Heart left ventricle (tissue), 16 donors: ENCODE data around the gene LTF. TPM values are rescaled to one million over a fixed set of nuclear protein-coding genes. Genes with fewer than 3 reads are reported as not detected.
"Not testable (repeated sequence)": the region's sequence is repeated elsewhere in the genome, so short reads cannot be mapped to it uniquely, and the experiment has no call there.

Experiments
- ATAC-seq, 4 donors: fragments of 200-7000 bp; cut with Tn5 transposase; one replicate each; pipeline ENCODE4 v1.9.1; 2020 to 2022; ENCODE audit warnings: moderate library complexity in 4 of 4, mild to moderate bottlenecking in 3 of 4, moderate number of reproducible peaks in 1 of 4
- DNase-seq, 5 donors: peaks; one replicate each; pipeline ENCODE4 v3.0.0-alpha.2; 2020
- H3K27ac ChIP-seq, 12 donors: fragments of 200-600 bp; sonication (generic) in 4 of 12; one replicate each; pipeline versions ENCODE4 v1.5.0 to v1.8.0; 2016 to 2022; ENCODE audit warnings: mild to moderate bottlenecking in 2 of 12
- H3K27me3 ChIP-seq, 9 donors: fragments of 200-600 bp; sonication (generic) in 2 of 9; one replicate each; pipeline versions ENCODE4 v1.5.1 to v1.8.0; 2016 to 2022; ENCODE audit warnings: mild to moderate bottlenecking in 3 of 9
- H3K36me3 ChIP-seq, 9 donors: fragments of 200-600 bp; sonication (generic) in 2 of 9; one replicate each; pipeline versions ENCODE4 v1.5.0 to v1.8.0; 2018 to 2022; ENCODE audit warnings: mild to moderate bottlenecking in 2 of 9
- H3K4me1 ChIP-seq, 12 donors: fragments of 200-600 bp; sonication (generic) in 4 of 12; one replicate each; pipeline versions ENCODE4 v1.5.0 to v1.8.0; 2016 to 2022; ENCODE audit warnings: mild to moderate bottlenecking in 3 of 12
- H3K4me3 ChIP-seq, 12 donors: fragments of 200-600 bp; sonication (generic) in 4 of 12; one replicate each; pipeline versions ENCODE4 v1.5.0 to v1.8.0; 2017 to 2022; ENCODE audit warnings: mild to moderate bottlenecking in 9 of 12, moderate library complexity in 4 of 12
- H3K9me3 ChIP-seq, 12 donors: fragments of 200-600 bp; sonication (generic) in 4 of 12; one replicate each; pipeline versions ENCODE4 v1.5.0 to v1.8.0; 2016 to 2022; ENCODE audit warnings: mild to moderate bottlenecking in 1 of 12
- POLR2A ChIP-seq, 2 donors: fragments of 450-650 bp; IDR thresholded peaks; one replicate each; pipeline ENCODE4 v1.6.1; 2017; ENCODE audit warnings: antibody characterized with exemption in 2 of 2, mild to moderate bottlenecking in 2 of 2, moderate library complexity in 2 of 2
- WGBS, 4 donors: extraction: QIAGEN DNeasy Blood & Tissue Kit in 2 of 4; methylation state at CpG; one replicate each; pipeline versions ENCODE4 v1.1.5 to v1.1.7; 2013 to 2018; 5-methylcytosine and 5-hydroxymethylcytosine counted together
- intact Hi-C, 10 donors: fragments of 100-400 bp; cut with DNase I; formaldehyde crosslinking; loops; one replicate each; pipeline versions ENCODE4 v1.11.1 to v1.14.2; 2022
- polyA plus RNA-seq, 2 donors: library from polyadenylated mRNA; stranded (reverse); fragments of 200-250 nt; gene quantifications; one replicate each; pipeline ENCODE4 v1.2.3, GENCODE V29; 2013
- total RNA-seq, 9 donors: library from RNA; depleted of rRNA in 2 of 9; stranded (reverse); fragments of >200 nt in 2 of 9; fragmentation: NEBNext Ultra II Directional in 3 of 9; extraction: Animal tissue kit (Norgen Biotek cat#: 25700) in 3 of 9; gene quantifications; one replicate each; pipeline versions ENCODE4 v1.1.0 to v1.2.4, GENCODE V29; 2016 to 2023
- TF ChIP-seq, protein P1 (sequence below), 12 donors: fragments of 200-600 bp; sonication (generic) in 4 of 12; IDR thresholded peaks; one replicate each; pipeline versions ENCODE4 v1.5.0 to v1.8.0; 2018 to 2022; ENCODE audit warnings: antibody characterized with exemption in 12 of 12, mild to moderate bottlenecking in 5 of 12
- donor health status: ischemic (EF 13 %, LVEDD 7.1; RV severe dilation, severe dysfunction).
- donor health status: healthy with polysubstance abuse.
- donor health status: DM: no; HTN: yes; CAD: no.
- donor health status: DM: no; HTN: no; CAD: no.
- donor health status: ischemic (EF 25% LVEDD 6.9; RV normal size, moderate dysfunction).
- donor health status: ischemic (EF 25% LVEDD 5.7; RV mildly dilated, moderate dysfunction).
- donor health status: healthy.
- donor health status: DM: yes; HTN: yes; CAD: no.
- donor health status: ischemic (EF 35%, LVEDD 5.7; RV mildly dilated, moderate dysfunction).
- donor health status: nonischemic (EF 11% LVEDD 7.7; RV severe dilation, severe dysfunction).
- donor health status: DM: yes; HTN: yes; CAD: no.
- donor health status: PGD.
- donor health status: ischemic (EF 29% LVEDD 5.4; RV normal size, mild dysfunction).
- donor health status: nonischemic (EF 23%, LVEDD 6.1; RV moderate dilation, normal function).

The LTF gene
- total and polyA plus RNA-seq, 11 donors, result 1.6 to 10.6 (median 3.0) TPM

DNA sequence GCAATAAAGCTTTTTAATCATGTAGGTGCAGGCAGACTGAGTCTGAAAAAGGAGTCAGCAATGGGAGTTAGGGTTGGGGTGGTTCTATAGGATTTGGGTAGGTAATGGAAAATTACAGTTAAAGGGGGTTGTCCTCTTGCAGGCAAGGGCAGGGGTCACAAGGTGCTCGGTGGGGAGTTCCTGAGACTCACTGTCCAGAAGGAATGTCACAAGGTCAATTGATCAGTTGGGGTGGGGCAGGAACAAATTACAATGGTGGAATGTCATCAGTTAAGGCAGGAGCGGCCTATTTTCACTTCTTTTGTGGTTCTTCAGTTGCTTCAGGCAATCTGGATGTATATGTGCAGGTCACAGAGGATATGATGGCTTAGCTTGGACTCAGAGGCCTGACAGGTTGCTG is 71.7 kb downstream of the LTF start:
- no peaks in the 10 kb centered on the region for H3K36me3 ChIP-seq
- TF ChIP-seq POLR2A (IDR thresholded peaks at IDR 0.05), result no peak
- TF ChIP-seq, protein P1, sequence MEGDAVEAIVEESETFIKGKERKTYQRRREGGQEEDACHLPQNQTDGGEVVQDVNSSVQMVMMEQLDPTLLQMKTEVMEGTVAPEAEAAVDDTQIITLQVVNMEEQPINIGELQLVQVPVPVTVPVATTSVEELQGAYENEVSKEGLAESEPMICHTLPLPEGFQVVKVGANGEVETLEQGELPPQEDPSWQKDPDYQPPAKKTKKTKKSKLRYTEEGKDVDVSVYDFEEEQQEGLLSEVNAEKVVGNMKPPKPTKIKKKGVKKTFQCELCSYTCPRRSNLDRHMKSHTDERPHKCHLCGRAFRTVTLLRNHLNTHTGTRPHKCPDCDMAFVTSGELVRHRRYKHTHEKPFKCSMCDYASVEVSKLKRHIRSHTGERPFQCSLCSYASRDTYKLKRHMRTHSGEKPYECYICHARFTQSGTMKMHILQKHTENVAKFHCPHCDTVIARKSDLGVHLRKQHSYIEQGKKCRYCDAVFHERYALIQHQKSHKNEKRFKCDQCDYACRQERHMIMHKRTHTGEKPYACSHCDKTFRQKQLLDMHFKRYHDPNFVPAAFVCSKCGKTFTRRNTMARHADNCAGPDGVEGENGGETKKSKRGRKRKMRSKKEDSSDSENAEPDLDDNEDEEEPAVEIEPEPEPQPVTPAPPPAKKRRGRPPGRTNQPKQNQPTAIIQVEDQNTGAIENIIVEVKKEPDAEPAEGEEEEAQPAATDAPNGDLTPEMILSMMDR (IDR thresholded peaks at IDR 0.05), result no peak
- ATAC-seq, result no peak
- no peaks in the 10 kb centered on the region for H3K27me3 ChIP-seq
- H3K9me3 ChIP-seq, result no peaks in the 10 kb centered on the region
- H3K4me3 ChIP-seq, result no peak overlapping the region
- 77 to 90% (median 86%) methylated on average over 2 of the region's 2 CpGs for WGBS, 4 donors
- H3K4me1 ChIP-seq, result peaks cover 0 to 33% (median 0%) of the 10 kb centered on the region in 12 donors
- no peak for DNase-seq
- intact Hi-C loops, result no loop called here
- no peak overlapping the region for H3K27ac ChIP-seq

DNA sequence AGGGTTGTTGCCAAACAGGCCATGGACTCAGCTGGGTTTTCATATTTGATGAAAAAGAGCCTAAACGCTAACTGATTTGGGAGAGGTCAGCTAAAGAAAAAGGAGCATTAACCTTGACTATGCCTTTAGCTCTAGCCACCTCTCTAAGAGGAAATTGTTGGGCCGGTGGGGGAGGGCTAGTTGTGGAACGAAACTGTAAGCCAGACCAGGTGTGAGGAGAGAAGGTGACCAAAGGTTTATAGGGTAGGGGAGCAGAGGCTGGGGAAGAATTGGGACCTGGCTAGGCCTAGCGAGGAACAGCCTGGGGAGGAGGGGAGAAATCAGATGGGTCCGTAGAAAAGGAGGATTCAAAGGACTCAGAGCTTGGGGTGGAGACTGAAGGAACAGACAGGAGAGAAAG is 73.2 kb downstream of the LTF start:
- not testable (repeated sequence) for ATAC-seq, DNase-seq

DNA sequence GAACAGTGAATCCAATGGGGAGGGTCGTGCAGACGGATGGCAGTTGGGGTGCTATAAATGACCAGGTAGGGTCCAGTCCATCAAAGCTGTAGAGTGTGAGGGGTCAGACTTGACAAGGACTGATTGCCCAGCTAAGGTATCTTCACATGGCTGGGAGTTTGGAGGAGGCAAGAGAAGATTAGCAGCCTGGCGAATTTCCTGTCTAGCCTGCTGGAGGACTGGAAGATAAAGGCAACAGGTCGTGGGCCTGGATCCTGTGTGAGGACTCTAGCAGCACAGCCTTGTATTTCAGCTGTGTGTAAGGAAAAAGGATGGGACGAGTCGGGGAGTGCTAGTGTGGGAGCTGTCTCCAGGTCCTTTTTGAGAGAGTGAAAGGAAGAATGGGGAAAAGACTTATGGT is 75.4 kb downstream of the LTF start:
- TF ChIP-seq, protein P1 (IDR thresholded peaks at IDR 0.05), result no peak
- TF ChIP-seq POLR2A (IDR thresholded peaks at IDR 0.05), result no peak
- Histone ChIP-seq H3K27me3 (no peaks in the 10 kb centered on the region), H3K27ac (no peak overlapping the region), H3K4me1 (peaks cover 0 to 24% (median 0%) of the 10 kb centered on the region in 12 donors), H3K4me3 (no peak overlapping the region), H3K36me3 (no peaks in the 10 kb centered on the region), H3K9me3 (no peaks in the 10 kb centered on the region)
- intact Hi-C loops, result no loop called here
- 68 to 75% (median 71%) methylated on average over 6 of the region's 6 CpGs for WGBS, 4 donors
- ATAC-seq (no peak), DNase-seq (no peak)

More for the DNA sequence above, 73.2 kb downstream of the LTF start:
- H3K4me1 ChIP-seq, result peaks cover 0 to 34% (median 0%) of the 10 kb centered on the region in 12 donors
- WGBS, 4 donors, result 94 to 95% (median 94%) methylated on average over 5 of the region's 5 CpGs
- H3K9me3 ChIP-seq, H3K4me3 ChIP-seq, H3K36me3 ChIP-seq, intact Hi-C loops, H3K27me3 ChIP-seq, H3K27ac ChIP-seq: not testable (repeated sequence)

DNA sequence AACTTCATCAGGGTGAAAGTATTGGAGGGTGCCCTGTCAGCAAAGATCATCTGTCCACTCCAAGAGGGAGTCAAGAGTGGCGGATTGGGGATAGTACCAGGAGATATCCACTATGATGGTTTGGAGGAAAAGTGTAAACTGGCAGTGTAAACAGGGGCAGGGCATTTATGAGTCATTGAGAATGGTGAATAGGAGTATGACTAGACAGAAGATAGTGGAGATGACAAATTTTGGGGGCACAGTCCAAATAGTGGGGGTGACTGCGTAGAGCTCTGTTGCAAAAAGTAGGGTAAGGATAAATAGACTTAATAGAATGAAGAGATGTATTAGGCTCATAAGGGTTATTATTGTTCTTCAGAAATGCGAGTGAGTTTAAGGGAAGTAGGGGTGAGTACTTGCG is 75.9 kb downstream of the LTF start:
- H3K27me3 ChIP-seq, H3K9me3 ChIP-seq, H3K4me3 ChIP-seq, intact Hi-C loops, H3K27ac ChIP-seq, ATAC-seq, DNase-seq, H3K36me3 ChIP-seq: not testable (repeated sequence)
- peaks cover 0 to 23% (median 0%) of the 10 kb centered on the region in 12 donors for H3K4me1 ChIP-seq
- 90 to 94% (median 92%) methylated on average over 4 of the region's 4 CpGs for WGBS, 4 donors

DNA sequence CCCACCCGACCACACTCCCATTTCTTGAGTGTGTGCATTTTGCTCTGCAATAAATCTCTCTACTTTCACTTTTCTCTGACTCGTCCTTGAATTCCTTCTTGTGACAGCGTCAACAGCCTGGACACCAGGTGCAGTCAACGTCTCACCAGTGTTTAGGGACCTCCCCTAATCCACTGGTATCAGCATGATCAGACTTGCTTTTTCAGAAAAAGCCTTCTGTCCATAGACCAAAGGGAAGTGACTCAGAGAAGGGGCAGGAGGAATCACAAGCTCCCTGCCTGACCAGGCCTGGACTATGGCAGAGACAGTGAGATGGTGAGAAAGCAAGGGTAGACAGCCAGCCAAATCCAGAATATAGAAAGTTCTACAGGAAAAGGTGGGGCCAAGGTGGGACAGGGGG is 78.5 kb downstream of the LTF start:
- H3K4me3 ChIP-seq, result no peak overlapping the region
- DNase-seq (no peak), ATAC-seq (peak in 2 of 4 donors; percentile 42 to 50)
- H3K9me3 ChIP-seq, result no peaks in the 10 kb centered on the region
- intact Hi-C loops, result no loop called here
- peaks cover 0 to 33% (median 0%) of the 10 kb centered on the region in 12 donors for H3K4me1 ChIP-seq
- H3K27me3 ChIP-seq, result no peaks in the 10 kb centered on the region
- WGBS, 4 donors, result 42 to 68% (median 59%) methylated on average over 4 of the region's 4 CpGs
- TF ChIP-seq, protein P1 (IDR thresholded peaks at IDR 0.05), result no peak
- no peak for TF ChIP-seq POLR2A (IDR thresholded peaks at IDR 0.05)
- no peak overlapping the region for H3K27ac ChIP-seq
- H3K36me3 ChIP-seq, result no peaks in the 10 kb centered on the region

Other genes starting within 250 kb of the LTF start
- under 1 TPM in 2 of 9 donors, not detected in 7; 0.20 to 0.27 TPM for gene CCR3, start 222.4 kb downstream of the LTF start, total RNA-seq
- not detected for gene CCR3, start 222.4 kb downstream of the LTF start, polyA plus RNA-seq
- gene CCR2, start 110.8 kb downstream of the LTF start, total RNA-seq, result 10 to 100 TPM in 1 of 9 donors, 1 to 10 TPM in 3, under 1 TPM in 5; 0.35 to 10.5 (median 0.94) TPM
- under 1 TPM; 0.23 to 0.53 TPM for gene CCR2, start 110.8 kb downstream of the LTF start, polyA plus RNA-seq
- gene CCR5, start 94.0 kb downstream of the LTF start, total RNA-seq, result 10 to 100 TPM in 1 of 9 donors, 1 to 10 TPM in 1, under 1 TPM in 7; 0.13 to 12.7 (median 0.46) TPM
- gene CCR5, start 94.0 kb downstream of the LTF start, polyA plus RNA-seq, result under 1 TPM; 0.27 to 0.40 TPM
- 1 to 10 TPM in 8 of 9 donors, under 1 TPM in 1; 0.70 to 8.1 (median 1.7) TPM for gene CCRL2, start 57.6 kb downstream of the LTF start, total RNA-seq
- 1 to 10 TPM; 1.1 to 1.9 TPM for gene CCRL2, start 57.6 kb downstream of the LTF start, polyA plus RNA-seq
- gene RTP3, start 33.1 kb upstream of the LTF start, total RNA-seq, result not detected
- not detected for gene RTP3, start 33.1 kb upstream of the LTF start, polyA plus RNA-seq
- gene LRRC2, start 101.4 kb upstream of the LTF start, total RNA-seq, result 100 to 1,000 TPM in 4 of 9 donors, 10 to 100 TPM in 5; 74.4 to 147 (median 97.3) TPM
- gene LRRC2, start 101.4 kb upstream of the LTF start, polyA plus RNA-seq, result 10 to 100 TPM; 20.7 to 54.6 TPM
- gene FAM240A, start 147.6 kb upstream of the LTF start, total RNA-seq, result not detected
- gene FAM240A, start 147.6 kb upstream of the LTF start, polyA plus RNA-seq, result not detected
- gene ALS2CL, start 228.8 kb upstream of the LTF start, total RNA-seq, result 10 to 100 TPM; 11.8 to 40.7 (median 25.4) TPM
- 10 to 100 TPM; 12.4 to 37.1 TPM for gene ALS2CL, start 228.8 kb upstream of the LTF start, polyA plus RNA-seq
- under 1 TPM in 8 of 9 donors, not detected in 1; 0.47 to 0.95 (median 0.61) TPM for gene TMIE, start 236.5 kb upstream of the LTF start, total RNA-seq
- under 1 TPM; 0.46 to 0.69 TPM for gene TMIE, start 236.5 kb upstream of the LTF start, polyA plus RNA-seq